ENCODE results near the gene NLK.
"Not testable (repeated sequence)": the region's sequence is repeated elsewhere in the genome, so short reads cannot be mapped to it uniquely, and the experiment has no call there.

The NLK gene

DNA sequence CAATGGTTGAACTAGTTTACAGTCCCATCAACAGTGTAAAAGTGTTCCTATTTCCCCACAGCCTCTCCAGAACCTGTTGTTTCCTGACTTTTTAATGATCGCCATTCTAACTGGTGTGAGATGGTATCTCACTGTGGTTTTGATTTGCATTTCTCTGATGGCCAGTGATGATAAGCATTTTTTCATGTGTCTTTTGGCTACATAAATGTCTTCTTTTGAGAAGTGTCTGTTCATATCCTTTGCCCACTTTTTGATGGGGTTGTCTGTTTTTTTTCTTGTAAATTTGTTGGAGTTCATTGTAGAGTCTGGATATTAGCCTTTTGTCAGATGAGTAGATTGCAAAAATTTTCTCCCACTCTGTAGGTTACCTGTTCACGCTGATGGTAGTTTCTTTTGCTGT is 6.6 kb upstream of the NLK start:
- H3K27ac ChIP-seq (ENCODE audit: low read depth in 2 of 2, low read length in 2 of 2); H3K4me3 ChIP-seq (ENCODE audit: low read length in 2 of 2); H3K27me3 ChIP-seq (ENCODE audit: control insufficient read depth in 2 of 2, insufficient read depth in 2 of 2, low read length in 2 of 2); H3K4me1 ChIP-seq (ENCODE audit: control insufficient read depth in 2 of 2, insufficient read depth in 2 of 2, low read length in 2 of 2); H3K36me3 ChIP-seq (ENCODE audit: control insufficient read depth in 2 of 2, insufficient read depth in 2 of 2, low read length in 2 of 2); H3K9ac ChIP-seq (ENCODE audit: low read depth in 1 of 2, low read length in 2 of 2); H3K9me3 ChIP-seq (ENCODE audit: control insufficient read depth in 2 of 2, low read length in 2 of 2): not testable (repeated sequence)

DNA sequence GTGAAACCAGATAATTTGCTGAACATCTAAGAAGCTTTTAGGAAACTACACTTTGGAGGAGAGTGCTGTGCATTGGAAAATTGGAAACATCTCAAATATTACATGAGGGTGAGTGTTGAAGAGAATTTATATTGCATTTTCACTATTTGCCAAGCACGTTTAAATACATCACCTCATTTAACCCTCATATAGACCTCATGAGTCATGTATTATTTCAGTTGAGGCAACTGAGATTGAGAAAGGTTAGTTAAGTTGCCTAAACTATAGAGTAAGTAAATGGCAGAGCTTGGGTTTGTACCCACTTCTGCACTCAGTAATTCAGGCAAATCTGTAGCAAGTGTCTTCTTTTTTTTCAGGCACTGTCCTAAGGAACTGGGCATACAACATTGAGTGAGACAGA is 3.7 kb upstream of the NLK start:
- no peak overlapping the region for H3K9ac ChIP-seq (ENCODE audit: low read depth in 1 of 2, low read length in 2 of 2)
- H3K4me1 ChIP-seq (ENCODE audit: control insufficient read depth in 2 of 2, insufficient read depth in 2 of 2, low read length in 2 of 2): peaks cover 13 to 16% of the 10 kb centered on the region in 2 donors
- H3K9me3 ChIP-seq (ENCODE audit: control insufficient read depth in 2 of 2, low read length in 2 of 2): no peaks in the 10 kb centered on the region
- H3K36me3 ChIP-seq (ENCODE audit: control insufficient read depth in 2 of 2, insufficient read depth in 2 of 2, low read length in 2 of 2): no peaks in the 10 kb centered on the region
- H3K27ac ChIP-seq (ENCODE audit: low read depth in 2 of 2, low read length in 2 of 2): no peak overlapping the region
- H3K27me3 ChIP-seq (ENCODE audit: control insufficient read depth in 2 of 2, insufficient read depth in 2 of 2, low read length in 2 of 2): no peaks in the 10 kb centered on the region
- no peak overlapping the region for H3K4me3 ChIP-seq (ENCODE audit: low read length in 2 of 2)

GRCh38 chr17:28039251-28039650 is 3.2 kb upstream of the NLK start:
- Histone ChIP-seq H3K4me1 (ENCODE audit: control insufficient read depth in 2 of 2, insufficient read depth in 2 of 2, low read length in 2 of 2) (peaks cover 13 to 16% of the 10 kb centered on the region in 2 donors), H3K27me3 (ENCODE audit: control insufficient read depth in 2 of 2, insufficient read depth in 2 of 2, low read length in 2 of 2) (no peaks in the 10 kb centered on the region), H3K36me3 (ENCODE audit: control insufficient read depth in 2 of 2, insufficient read depth in 2 of 2, low read length in 2 of 2) (no peaks in the 10 kb centered on the region), H3K9me3 (ENCODE audit: control insufficient read depth in 2 of 2, low read length in 2 of 2) (no peaks in the 10 kb centered on the region), H3K9ac (ENCODE audit: low read depth in 1 of 2, low read length in 2 of 2) (no peak overlapping the region), H3K27ac (ENCODE audit: low read depth in 2 of 2, low read length in 2 of 2) (no peak overlapping the region), H3K4me3 (ENCODE audit: low read length in 2 of 2) (no peak overlapping the region)

GRCh38 chr17:28040406-28040805 is 2.1 kb upstream of the NLK start:
- Histone ChIP-seq H3K9ac (ENCODE audit: low read depth in 1 of 2, low read length in 2 of 2) (no peak overlapping the region), H3K27me3 (ENCODE audit: control insufficient read depth in 2 of 2, insufficient read depth in 2 of 2, low read length in 2 of 2) (no peaks in the 10 kb centered on the region), H3K4me3 (ENCODE audit: low read length in 2 of 2) (peak overlapping the region; percentile 46 to 75), H3K9me3 (ENCODE audit: control insufficient read depth in 2 of 2, low read length in 2 of 2) (no peaks in the 10 kb centered on the region), H3K4me1 (ENCODE audit: control insufficient read depth in 2 of 2, insufficient read depth in 2 of 2, low read length in 2 of 2) (peaks cover 20 to 21% of the 10 kb centered on the region in 2 donors), H3K27ac (ENCODE audit: low read depth in 2 of 2, low read length in 2 of 2) (peak overlapping the region; percentile 38 to 42), H3K36me3 (ENCODE audit: control insufficient read depth in 2 of 2, insufficient read depth in 2 of 2, low read length in 2 of 2) (no peaks in the 10 kb centered on the region)

- Histone ChIP-seq H3K4me3 (ENCODE audit: low read length in 2 of 2) (peak overlapping the region; percentile 75 to 79), H3K27me3 (ENCODE audit: control insufficient read depth in 2 of 2, insufficient read depth in 2 of 2, low read length in 2 of 2) (no peaks in the 10 kb centered on the region), H3K9ac (ENCODE audit: low read depth in 1 of 2, low read length in 2 of 2) (peak overlapping the region in 1 of 2 donors; percentile 81), H3K36me3 (ENCODE audit: control insufficient read depth in 2 of 2, insufficient read depth in 2 of 2, low read length in 2 of 2) (no peaks in the 10 kb centered on the region), H3K27ac (ENCODE audit: low read depth in 2 of 2, low read length in 2 of 2) (peak overlapping the region; percentile 67 to 71), H3K4me1 (ENCODE audit: control insufficient read depth in 2 of 2, insufficient read depth in 2 of 2, low read length in 2 of 2) (peaks cover 20 to 21% of the 10 kb centered on the region in 2 donors), H3K9me3 (ENCODE audit: control insufficient read depth in 2 of 2, low read length in 2 of 2) (no peaks in the 10 kb centered on the region)
These were observed 1.2 kb upstream of the NLK start for GRCh38 chr17:28041068-28041843.

GRCh38 chr17:28041844-28042656 is 427 bp upstream of the NLK start:
- Histone ChIP-seq H3K27me3 (ENCODE audit: control insufficient read depth in 2 of 2, insufficient read depth in 2 of 2, low read length in 2 of 2) (no peaks in the 10 kb centered on the region), H3K4me3 (ENCODE audit: low read length in 2 of 2) (peak overlapping the region; percentile 79 to 83)

GRCh38 chr17:28042721-28043291 is 329 bp downstream of the NLK start:
- Histone ChIP-seq H3K27ac (ENCODE audit: low read depth in 2 of 2, low read length in 2 of 2) (no peak overlapping the region), H3K4me1 (ENCODE audit: control insufficient read depth in 2 of 2, insufficient read depth in 2 of 2, low read length in 2 of 2) (peaks cover 20 to 21% of the 10 kb centered on the region in 2 donors), H3K9ac (ENCODE audit: low read depth in 1 of 2, low read length in 2 of 2) (peak overlapping the region in 1 of 2 donors; percentile 81)

More at GRCh38 chr17:28041844-28042656, 427 bp upstream of the NLK start:
- H3K4me1 ChIP-seq (ENCODE audit: control insufficient read depth in 2 of 2, insufficient read depth in 2 of 2, low read length in 2 of 2): peaks cover 20 to 21% of the 10 kb centered on the region in 2 donors
- H3K27ac ChIP-seq (ENCODE audit: low read depth in 2 of 2, low read length in 2 of 2): peak overlapping the region; percentile 67 to 71
- H3K9ac ChIP-seq (ENCODE audit: low read depth in 1 of 2, low read length in 2 of 2): peak overlapping the region; percentile 70 to 81
- no peaks in the 10 kb centered on the region for H3K36me3 ChIP-seq (ENCODE audit: control insufficient read depth in 2 of 2, insufficient read depth in 2 of 2, low read length in 2 of 2)
- no peaks in the 10 kb centered on the region for H3K9me3 ChIP-seq (ENCODE audit: control insufficient read depth in 2 of 2, low read length in 2 of 2)

DNA sequence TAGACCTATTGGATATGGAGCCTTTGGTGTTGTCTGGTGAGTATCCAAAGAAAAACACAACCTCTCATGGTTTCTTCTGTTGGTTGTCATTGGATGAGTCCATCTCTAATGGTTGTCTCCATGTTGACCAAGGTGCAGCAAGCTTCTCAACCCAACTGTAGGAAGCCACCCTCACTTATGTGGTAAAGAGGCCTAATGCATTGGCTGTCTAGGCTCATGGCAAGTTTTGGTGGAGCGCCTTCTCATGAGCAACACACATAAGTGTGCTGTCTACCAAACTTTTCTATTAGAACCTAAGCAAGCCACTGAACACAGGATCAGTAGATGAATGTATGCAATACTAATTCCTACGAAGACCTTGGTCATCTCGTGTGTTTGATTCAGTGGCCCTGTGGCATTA is 819 bp downstream of the NLK start:
- peak overlapping the region in 1 of 2 donors; percentile 83 for H3K4me3 ChIP-seq (ENCODE audit: low read length in 2 of 2)
- no peak overlapping the region for H3K9ac ChIP-seq (ENCODE audit: low read depth in 1 of 2, low read length in 2 of 2)
- no peak overlapping the region for H3K27ac ChIP-seq (ENCODE audit: low read depth in 2 of 2, low read length in 2 of 2)
- H3K27me3 ChIP-seq (ENCODE audit: control insufficient read depth in 2 of 2, insufficient read depth in 2 of 2, low read length in 2 of 2): no peaks in the 10 kb centered on the region
- no peaks in the 10 kb centered on the region for H3K36me3 ChIP-seq (ENCODE audit: control insufficient read depth in 2 of 2, insufficient read depth in 2 of 2, low read length in 2 of 2)
- H3K4me1 ChIP-seq (ENCODE audit: control insufficient read depth in 2 of 2, insufficient read depth in 2 of 2, low read length in 2 of 2): peaks cover 20 to 21% of the 10 kb centered on the region in 2 donors
- no peaks in the 10 kb centered on the region for H3K9me3 ChIP-seq (ENCODE audit: control insufficient read depth in 2 of 2, low read length in 2 of 2)

More at GRCh38 chr17:28042721-28043291, 329 bp downstream of the NLK start:
- H3K4me3 ChIP-seq (ENCODE audit: low read length in 2 of 2): peak overlapping the region in 1 of 2 donors; percentile 83
- no peaks in the 10 kb centered on the region for H3K36me3 ChIP-seq (ENCODE audit: control insufficient read depth in 2 of 2, insufficient read depth in 2 of 2, low read length in 2 of 2)
- no peaks in the 10 kb centered on the region for H3K27me3 ChIP-seq (ENCODE audit: control insufficient read depth in 2 of 2, insufficient read depth in 2 of 2, low read length in 2 of 2)
- no peaks in the 10 kb centered on the region for H3K9me3 ChIP-seq (ENCODE audit: control insufficient read depth in 2 of 2, low read length in 2 of 2)

DNA sequence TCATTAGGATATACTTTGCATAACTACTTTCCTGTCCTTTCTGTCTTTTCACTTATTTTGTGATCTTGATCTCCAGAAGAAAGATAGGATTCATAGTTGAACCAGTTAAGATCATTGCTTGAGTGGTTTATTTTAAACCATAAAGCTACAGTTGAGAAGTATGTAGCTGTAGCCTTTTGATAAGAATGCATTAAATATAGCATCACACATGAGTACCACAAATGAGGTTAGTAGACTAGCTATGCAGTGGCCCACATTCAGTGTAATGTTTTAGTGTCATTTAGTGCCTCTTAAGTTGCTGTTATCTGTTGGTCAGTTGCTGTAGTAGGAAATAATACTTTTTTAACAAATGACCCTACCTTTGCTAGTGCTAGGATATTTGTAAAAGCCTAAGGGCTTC is 1.3 kb downstream of the NLK start:
- no peaks in the 10 kb centered on the region for H3K27me3 ChIP-seq (ENCODE audit: control insufficient read depth in 2 of 2, insufficient read depth in 2 of 2, low read length in 2 of 2)
- no peak overlapping the region for H3K27ac ChIP-seq (ENCODE audit: low read depth in 2 of 2, low read length in 2 of 2)
- no peak overlapping the region for H3K9ac ChIP-seq (ENCODE audit: low read depth in 1 of 2, low read length in 2 of 2)
- peaks cover 20 to 21% of the 10 kb centered on the region in 2 donors for H3K4me1 ChIP-seq (ENCODE audit: control insufficient read depth in 2 of 2, insufficient read depth in 2 of 2, low read length in 2 of 2)
- no peaks in the 10 kb centered on the region for H3K36me3 ChIP-seq (ENCODE audit: control insufficient read depth in 2 of 2, insufficient read depth in 2 of 2, low read length in 2 of 2)
- H3K4me3 ChIP-seq (ENCODE audit: low read length in 2 of 2): no peak overlapping the region
- no peaks in the 10 kb centered on the region for H3K9me3 ChIP-seq (ENCODE audit: control insufficient read depth in 2 of 2, low read length in 2 of 2)

- H3K27me3 ChIP-seq (ENCODE audit: control insufficient read depth in 2 of 2, insufficient read depth in 2 of 2, low read length in 2 of 2): no peaks in the 10 kb centered on the region
- H3K4me1 ChIP-seq (ENCODE audit: control insufficient read depth in 2 of 2, insufficient read depth in 2 of 2, low read length in 2 of 2): peaks cover 20 to 21% of the 10 kb centered on the region in 2 donors
- no peak overlapping the region for H3K27ac ChIP-seq (ENCODE audit: low read depth in 2 of 2, low read length in 2 of 2)
- H3K4me3 ChIP-seq (ENCODE audit: low read length in 2 of 2): no peak overlapping the region
- H3K36me3 ChIP-seq (ENCODE audit: control insufficient read depth in 2 of 2, insufficient read depth in 2 of 2, low read length in 2 of 2): no peaks in the 10 kb centered on the region
- H3K9ac ChIP-seq (ENCODE audit: low read depth in 1 of 2, low read length in 2 of 2): no peak overlapping the region
- H3K9me3 ChIP-seq (ENCODE audit: control insufficient read depth in 2 of 2, low read length in 2 of 2): no peaks in the 10 kb centered on the region
These were observed 2.8 kb downstream of the NLK start for GRCh38 chr17:28045304-28045703.

All from mucosa of rectum (tissue), 2 donors.